ENCODE measurements around the gene DPF3.

The DPF3 gene

GRCh38 chr14:72682188-72682587, 211.7 kb downstream of the DPF3 start:
- DNase-seq (ENCODE audit: low spot score), result no peak

- peak; percentile 88 for DNase-seq (ENCODE audit: low spot score)
Observed at GRCh38 chr14:72680853-72681640, 212.9 kb downstream of the DPF3 start.

- DNase-seq (ENCODE audit: low spot score), result peak; percentile 38
Observed at GRCh38 chr14:72679536-72680151, 214.3 kb downstream of the DPF3 start.

GRCh38 chr14:72679141-72679535, 214.8 kb downstream of the DPF3 start:
- peak; percentile 17 for DNase-seq (ENCODE audit: low spot score)

- peak; percentile 58 for DNase-seq (ENCODE audit: low spot score)
Observed at GRCh38 chr14:72678356-72678755, 215.5 kb downstream of the DPF3 start.

GRCh38 chr14:72677664-72678063, 216.2 kb downstream of the DPF3 start:
- peak; percentile 81 for DNase-seq (ENCODE audit: low spot score)

GRCh38 chr14:72675126-72675525, 218.8 kb downstream of the DPF3 start:
- DNase-seq (ENCODE audit: low spot score), result no peak

GRCh38 chr14:72673179-72673578, 220.7 kb downstream of the DPF3 start:
- no peak for DNase-seq (ENCODE audit: low spot score)

GRCh38 chr14:72666610-72667009, 227.3 kb downstream of the DPF3 start:
- DNase-seq (ENCODE audit: low spot score), result peak; percentile 91

- DNase-seq (ENCODE audit: low spot score), result peak; percentile 99
Observed at GRCh38 chr14:72665259-72665658, 228.6 kb downstream of the DPF3 start.

- DNase-seq (ENCODE audit: low spot score), result no peak
Observed at GRCh38 chr14:72664651-72665050, 229.2 kb downstream of the DPF3 start.

- no peak for DNase-seq (ENCODE audit: low spot score)
Observed at GRCh38 chr14:72663956-72664650, 229.8 kb downstream of the DPF3 start.

- no peak for DNase-seq (ENCODE audit: low spot score)
Observed at GRCh38 chr14:72663076-72663487, 230.8 kb downstream of the DPF3 start.

GRCh38 chr14:72662214-72662613, 231.7 kb downstream of the DPF3 start:
- no peak for DNase-seq (ENCODE audit: low spot score)

- DNase-seq (ENCODE audit: low spot score), result no peak
Observed at GRCh38 chr14:72657214-72657921, 236.5 kb downstream of the DPF3 start.

GRCh38 chr14:72653026-72653425, 240.9 kb downstream of the DPF3 start:
- no peak for DNase-seq (ENCODE audit: low spot score)

GRCh38 chr14:72652179-72652578, 241.7 kb downstream of the DPF3 start:
- no peak for DNase-seq (ENCODE audit: low spot score)

- DNase-seq (ENCODE audit: low spot score), result no peak
Observed at GRCh38 chr14:72651714-72652113, 242.2 kb downstream of the DPF3 start.

- DNase-seq (ENCODE audit: low spot score), result no peak
Observed at GRCh38 chr14:72651081-72651480, 242.8 kb downstream of the DPF3 start.

GRCh38 chr14:72649603-72650227, 244.2 kb downstream of the DPF3 start:
- no peak for DNase-seq (ENCODE audit: low spot score)

GRCh38 chr14:72647782-72648181, 246.1 kb downstream of the DPF3 start:
- no peak for DNase-seq (ENCODE audit: low spot score)
